Skeletal muscle tissue (tissue), 4 donors: Measurements from ENCODE around the gene PRTFDC1. TPM values are rescaled to one million over a fixed set of nuclear protein-coding genes. Genes with fewer than 3 reads are reported as not detected.
"Not testable (repeated sequence)": the region's sequence is repeated elsewhere in the genome, so short reads cannot be mapped to it uniquely, and the experiment has no call there.

Experiments
- H3K27ac ChIP-seq: one replicate; pipeline ENCODE4 v1.7.0; 2013; ENCODE audit warnings: mild to moderate bottlenecking, low read depth, low read length, inconsistent platforms
- H3K27me3 ChIP-seq, 3 donors: one replicate each; pipeline ENCODE4 v1.7.0; 2013; ENCODE audit warnings: low read length in 3 of 3; ENCODE audit not compliant: control insufficient read depth in 3 of 3, insufficient read depth in 3 of 3
- H3K36me3 ChIP-seq, 3 donors: one replicate each; pipeline ENCODE4 v1.7.0; 2013; ENCODE audit warnings: low read length in 3 of 3; ENCODE audit not compliant: control insufficient read depth in 3 of 3, insufficient read depth in 3 of 3
- H3K4me1 ChIP-seq, 3 donors: one replicate each; pipeline ENCODE4 v1.7.0; 2013; ENCODE audit warnings: low read length in 3 of 3, mild to moderate bottlenecking in 3 of 3; ENCODE audit not compliant: control insufficient read depth in 3 of 3, insufficient read depth in 3 of 3
- H3K4me3 ChIP-seq, 3 donors: one replicate each; pipeline ENCODE4 v1.7.0; 2013; ENCODE audit warnings: low read length in 3 of 3
- H3K9ac ChIP-seq, 3 donors: one replicate each; pipeline ENCODE4 v1.7.0; 2013; ENCODE audit warnings: low read length in 3 of 3, mild to moderate bottlenecking in 3 of 3, moderate library complexity in 2 of 3, low read depth in 1 of 3
- H3K9me3 ChIP-seq, 3 donors: one replicate each; pipeline ENCODE4 v1.7.0; 2013; ENCODE audit warnings: low read length in 3 of 3; ENCODE audit not compliant: control insufficient read depth in 3 of 3
- total RNA-seq: library from RNA; depleted of rRNA; stranded (reverse); fragments of >200 nt; gene quantifications from one replicate; pipeline ENCODE4 v1.2.3, GENCODE V29; 2014
- donor health status: Osteomylitis.

Gene PRTFDC1
- total RNA-seq, 1 donor from 2014 or later: 6.8 TPM

- no peak overlapping the region for H3K9ac ChIP-seq
- H3K27ac ChIP-seq: no peak overlapping the region
- no peaks in the 10 kb centered on the region for H3K4me1 ChIP-seq
- no peak overlapping the region for H3K4me3 ChIP-seq
- no peaks in the 10 kb centered on the region for H3K27me3 ChIP-seq
- no peaks in the 10 kb centered on the region for H3K9me3 ChIP-seq
- H3K36me3 ChIP-seq: no peaks in the 10 kb centered on the region
Observed at GRCh38 chr10:24983946-24984345, 31.5 kb upstream of the PRTFDC1 start.

DNA sequence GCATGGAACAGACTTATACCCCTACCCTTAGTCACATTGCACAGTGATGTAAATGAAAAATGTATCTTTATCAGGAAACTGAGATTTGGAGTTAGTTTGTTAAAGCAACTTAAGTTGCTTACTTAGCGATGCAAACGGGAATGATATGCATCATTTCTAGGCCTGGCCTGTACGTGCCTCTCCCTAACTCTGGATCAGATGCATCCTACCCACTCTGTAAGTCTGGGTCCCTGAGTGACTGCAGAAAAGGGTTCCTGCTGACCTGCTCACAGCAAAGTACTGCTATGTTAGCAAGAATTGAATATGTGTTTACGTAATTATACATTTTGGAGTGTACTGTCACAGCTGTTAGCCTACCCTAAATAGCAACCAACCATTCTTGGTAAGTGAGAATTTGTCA lies 30.7 kb upstream of the PRTFDC1 start:
- Histone ChIP-seq H3K9me3 (no peaks in the 10 kb centered on the region), H3K27ac (no peak overlapping the region), H3K9ac (no peak overlapping the region), H3K27me3 (no peaks in the 10 kb centered on the region), H3K4me3 (no peak overlapping the region), H3K36me3 (no peaks in the 10 kb centered on the region), H3K4me1 (no peaks in the 10 kb centered on the region)

GRCh38 chr10:24982319-24983112 lies 30.1 kb upstream of the PRTFDC1 start:
- Histone ChIP-seq H3K4me3 (no peak overlapping the region), H3K4me1 (no peaks in the 10 kb centered on the region), H3K27me3 (no peaks in the 10 kb centered on the region), H3K9me3 (no peaks in the 10 kb centered on the region), H3K36me3 (no peaks in the 10 kb centered on the region), H3K9ac (no peak overlapping the region), H3K27ac (no peak overlapping the region)

GRCh38 chr10:24981161-24981710 lies 28.8 kb upstream of the PRTFDC1 start:
- Histone ChIP-seq H3K9me3 (no peaks in the 10 kb centered on the region), H3K9ac (no peak overlapping the region), H3K4me3 (no peak overlapping the region), H3K27ac (no peak overlapping the region), H3K4me1 (no peaks in the 10 kb centered on the region), H3K36me3 (no peaks in the 10 kb centered on the region), H3K27me3 (no peaks in the 10 kb centered on the region)

GRCh38 chr10:24979685-24980084 lies 27.3 kb upstream of the PRTFDC1 start:
- no peaks in the 10 kb centered on the region for H3K36me3 ChIP-seq
- no peak overlapping the region for H3K9ac ChIP-seq
- no peaks in the 10 kb centered on the region for H3K27me3 ChIP-seq
- H3K9me3 ChIP-seq: no peaks in the 10 kb centered on the region
- H3K4me1 ChIP-seq: no peaks in the 10 kb centered on the region
- no peak overlapping the region for H3K27ac ChIP-seq
- no peak overlapping the region for H3K4me3 ChIP-seq

GRCh38 chr10:24974976-24975375 lies 22.6 kb upstream of the PRTFDC1 start:
- H3K27me3 ChIP-seq: no peaks in the 10 kb centered on the region
- H3K27ac ChIP-seq: no peak overlapping the region
- H3K9me3 ChIP-seq: no peaks in the 10 kb centered on the region
- no peaks in the 10 kb centered on the region for H3K4me1 ChIP-seq
- H3K4me3 ChIP-seq: no peak overlapping the region
- H3K36me3 ChIP-seq: no peaks in the 10 kb centered on the region
- H3K9ac ChIP-seq: no peak overlapping the region

DNA sequence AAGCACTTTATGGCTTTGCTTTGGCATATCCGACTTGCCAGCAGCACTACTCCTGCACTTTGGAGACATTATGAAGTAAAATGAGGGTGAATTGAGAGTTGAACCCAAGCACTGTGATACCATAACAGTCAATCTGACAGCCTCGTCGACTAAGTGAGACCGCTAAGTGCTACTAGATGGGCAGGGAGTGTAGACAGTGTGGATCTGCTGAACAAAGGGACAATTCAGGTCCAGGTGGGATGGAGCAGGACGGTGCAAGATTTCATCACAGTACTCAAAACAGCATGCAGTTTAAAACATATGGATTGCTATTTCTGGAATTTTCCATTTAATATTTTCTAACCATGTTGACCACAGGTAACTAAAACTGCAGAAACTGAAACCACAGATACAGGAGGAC lies 20.8 kb upstream of the PRTFDC1 start:
- Histone ChIP-seq H3K9me3 (no peaks in the 10 kb centered on the region), H3K9ac (no peak overlapping the region), H3K4me3 (no peak overlapping the region), H3K27me3 (no peaks in the 10 kb centered on the region), H3K27ac (no peak overlapping the region), H3K4me1 (no peaks in the 10 kb centered on the region), H3K36me3 (no peaks in the 10 kb centered on the region)

DNA sequence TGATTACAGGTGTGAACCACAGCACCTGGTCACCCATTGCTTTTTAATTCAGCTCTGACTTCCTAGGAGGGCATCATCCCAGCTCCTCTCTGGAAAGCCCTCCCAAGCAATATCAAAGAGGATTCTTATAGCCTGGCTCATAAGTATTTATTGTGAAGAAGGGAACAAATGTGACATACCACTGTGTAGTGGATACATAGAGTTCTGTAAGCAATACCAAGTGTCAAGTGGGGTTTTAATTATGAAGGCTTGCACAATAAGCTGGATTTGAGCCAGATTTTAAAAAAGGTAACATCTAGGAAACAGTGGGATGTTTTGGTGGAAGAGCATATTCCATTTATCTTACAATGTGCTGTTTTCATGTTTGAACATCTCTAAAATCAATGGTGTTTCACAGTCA lies 19.0 kb upstream of the PRTFDC1 start:
- H3K27ac ChIP-seq: no peak overlapping the region
- H3K4me3 ChIP-seq: no peak overlapping the region
- H3K9ac ChIP-seq: no peak overlapping the region
- H3K36me3 ChIP-seq: no peaks in the 10 kb centered on the region
- H3K4me1 ChIP-seq: no peaks in the 10 kb centered on the region
- H3K9me3 ChIP-seq: no peaks in the 10 kb centered on the region
- H3K27me3 ChIP-seq: no peaks in the 10 kb centered on the region

GRCh38 chr10:24969841-24970281 lies 17.5 kb upstream of the PRTFDC1 start:
- no peaks in the 10 kb centered on the region for H3K9me3 ChIP-seq
- no peaks in the 10 kb centered on the region for H3K36me3 ChIP-seq
- H3K9ac ChIP-seq: no peak overlapping the region
- H3K27me3 ChIP-seq: no peaks in the 10 kb centered on the region
- H3K4me1 ChIP-seq: no peaks in the 10 kb centered on the region
- no peak overlapping the region for H3K27ac ChIP-seq
- no peak overlapping the region for H3K4me3 ChIP-seq

- H3K9ac ChIP-seq, H3K4me1 ChIP-seq, H3K36me3 ChIP-seq, H3K9me3 ChIP-seq, H3K4me3 ChIP-seq, H3K27ac ChIP-seq, H3K27me3 ChIP-seq: not testable (repeated sequence)
Observed at GRCh38 chr10:24968951-24969350, 16.5 kb upstream of the PRTFDC1 start.
